Panc1 (cell line): Measurements from ENCODE around the gene COL27A1.

Source experiments
- POLR2AphosphoS5 ChIP-seq: IDR thresholded peaks from 2 replicates; pipeline ENCODE4 v1.6.1; 2012; ENCODE audit warnings: mild to moderate bottlenecking, low read depth, low read length, moderate library complexity
- REST ChIP-seq, 2 experiments: IDR thresholded peaks; 2 replicates each; pipeline ENCODE4 v1.6.1; 2011 to 2012; ENCODE audit warnings: low read depth in 2 of 2, control low read depth in 1 of 2, low read length in 1 of 2, mild to moderate bottlenecking in 1 of 2, moderate library complexity in 1 of 2; ENCODE audit not compliant: insufficient read depth in 1 of 2
- SIN3A ChIP-seq: IDR thresholded peaks from 2 replicates; pipeline ENCODE4 v1.6.1; 2012; ENCODE audit warnings: low read depth, mild to moderate bottlenecking, low read length, moderate library complexity, borderline replicate concordance; ENCODE audit not compliant: insufficient read depth
- TCF7L2 ChIP-seq: IDR thresholded peaks from 2 replicates; pipeline ENCODE4 v1.6.1; 2011; ENCODE audit warnings: mild to moderate bottlenecking, low read depth, low read length, inconsistent platforms
- TF ChIP-seq, protein P1 (sequence below): fragments of 450-650 bp; IDR thresholded peaks from 2 replicates; pipeline ENCODE4 v1.5.1; 2017; ENCODE audit warnings: mild to moderate bottlenecking

- TF ChIP-seq POLR2AphosphoS5: no peak
- no peak for TF ChIP-seq REST (IDR thresholded peaks at IDR 0.05; ENCODE audit: insufficient read depth in 1 of 2, low read depth in 2 of 2, low read length in 1 of 2)
- TF ChIP-seq, protein P1, sequence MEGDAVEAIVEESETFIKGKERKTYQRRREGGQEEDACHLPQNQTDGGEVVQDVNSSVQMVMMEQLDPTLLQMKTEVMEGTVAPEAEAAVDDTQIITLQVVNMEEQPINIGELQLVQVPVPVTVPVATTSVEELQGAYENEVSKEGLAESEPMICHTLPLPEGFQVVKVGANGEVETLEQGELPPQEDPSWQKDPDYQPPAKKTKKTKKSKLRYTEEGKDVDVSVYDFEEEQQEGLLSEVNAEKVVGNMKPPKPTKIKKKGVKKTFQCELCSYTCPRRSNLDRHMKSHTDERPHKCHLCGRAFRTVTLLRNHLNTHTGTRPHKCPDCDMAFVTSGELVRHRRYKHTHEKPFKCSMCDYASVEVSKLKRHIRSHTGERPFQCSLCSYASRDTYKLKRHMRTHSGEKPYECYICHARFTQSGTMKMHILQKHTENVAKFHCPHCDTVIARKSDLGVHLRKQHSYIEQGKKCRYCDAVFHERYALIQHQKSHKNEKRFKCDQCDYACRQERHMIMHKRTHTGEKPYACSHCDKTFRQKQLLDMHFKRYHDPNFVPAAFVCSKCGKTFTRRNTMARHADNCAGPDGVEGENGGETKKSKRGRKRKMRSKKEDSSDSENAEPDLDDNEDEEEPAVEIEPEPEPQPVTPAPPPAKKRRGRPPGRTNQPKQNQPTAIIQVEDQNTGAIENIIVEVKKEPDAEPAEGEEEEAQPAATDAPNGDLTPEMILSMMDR: no peak
- TF ChIP-seq TCF7L2: no peak
- no peak for TF ChIP-seq SIN3A
Observed at GRCh38 chr9:114296338-114296737, 141.0 kb downstream of the COL27A1 start.
